ENCODE data around the gene ZFP92.
"Not testable (repeated sequence)": the region's sequence is repeated elsewhere in the genome, so short reads cannot be mapped to it uniquely, and the experiment has no call there.

The ZFP92 gene

DNA sequence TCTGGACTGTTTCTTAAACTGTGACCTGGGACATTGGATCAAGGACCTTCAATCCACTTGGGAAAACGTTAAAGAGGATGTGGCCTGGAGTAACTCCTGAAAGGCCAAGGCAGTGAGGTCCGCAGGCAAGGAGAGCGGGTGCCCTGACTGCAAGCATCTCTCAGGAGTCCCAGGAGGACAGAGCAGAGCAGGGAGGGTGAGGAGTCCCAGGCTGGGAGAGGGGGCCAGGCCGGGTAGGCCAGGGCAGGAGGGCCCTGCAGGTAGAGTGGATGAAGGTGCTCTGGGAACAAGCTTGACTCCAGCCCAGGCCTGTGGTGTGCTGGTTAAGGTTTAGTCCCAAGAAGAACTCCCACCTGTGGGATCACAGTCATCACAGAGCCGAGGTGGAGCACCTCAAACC, 23.9 kb upstream of the ZFP92 start:
- DNase-seq (ENCODE audit: low spot score), result no peak

- DNase-seq (ENCODE audit: low spot score), result no peak
Observed at GRCh38 chrX:153387987-153388721, 23.1 kb upstream of the ZFP92 start.

DNA sequence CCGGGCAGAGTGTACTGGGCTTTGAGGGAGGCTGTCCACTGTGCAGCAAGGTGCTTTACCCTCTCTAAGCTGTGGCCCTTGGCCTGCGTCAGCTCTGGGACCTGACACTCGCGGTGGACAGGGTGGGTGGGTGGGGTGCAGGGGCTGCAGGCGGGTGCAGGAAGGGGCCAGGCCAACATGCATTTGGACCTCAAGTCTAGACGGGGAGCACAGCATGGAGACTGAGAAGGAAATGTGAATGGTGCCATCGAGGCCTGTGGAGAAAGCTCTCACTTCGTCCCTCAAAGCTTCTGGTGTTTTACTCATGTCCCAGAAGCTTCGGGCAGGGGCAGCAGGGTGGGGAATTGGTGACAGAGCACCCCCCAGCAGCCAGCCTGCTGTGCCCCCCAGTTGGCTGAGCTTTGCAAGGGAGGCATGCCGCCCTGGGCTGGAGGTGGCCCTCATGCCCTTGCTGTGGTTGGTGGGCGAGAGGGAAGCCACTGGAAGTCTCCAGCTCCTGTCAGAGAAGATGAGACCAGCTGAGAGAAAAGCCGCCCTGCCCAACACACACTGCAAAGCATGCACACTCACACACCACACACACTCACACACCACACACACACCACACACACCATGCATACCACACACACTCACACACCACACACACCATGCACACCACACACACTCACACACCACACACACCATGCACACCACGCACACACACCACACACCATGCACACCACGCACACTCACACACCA, 22.4 kb upstream of the ZFP92 start:
- no peak for DNase-seq (ENCODE audit: low spot score)

GRCh38 chrX:153389460-153389768, 21.9 kb upstream of the ZFP92 start:
- not testable (repeated sequence) for DNase-seq (ENCODE audit: low spot score)

DNA sequence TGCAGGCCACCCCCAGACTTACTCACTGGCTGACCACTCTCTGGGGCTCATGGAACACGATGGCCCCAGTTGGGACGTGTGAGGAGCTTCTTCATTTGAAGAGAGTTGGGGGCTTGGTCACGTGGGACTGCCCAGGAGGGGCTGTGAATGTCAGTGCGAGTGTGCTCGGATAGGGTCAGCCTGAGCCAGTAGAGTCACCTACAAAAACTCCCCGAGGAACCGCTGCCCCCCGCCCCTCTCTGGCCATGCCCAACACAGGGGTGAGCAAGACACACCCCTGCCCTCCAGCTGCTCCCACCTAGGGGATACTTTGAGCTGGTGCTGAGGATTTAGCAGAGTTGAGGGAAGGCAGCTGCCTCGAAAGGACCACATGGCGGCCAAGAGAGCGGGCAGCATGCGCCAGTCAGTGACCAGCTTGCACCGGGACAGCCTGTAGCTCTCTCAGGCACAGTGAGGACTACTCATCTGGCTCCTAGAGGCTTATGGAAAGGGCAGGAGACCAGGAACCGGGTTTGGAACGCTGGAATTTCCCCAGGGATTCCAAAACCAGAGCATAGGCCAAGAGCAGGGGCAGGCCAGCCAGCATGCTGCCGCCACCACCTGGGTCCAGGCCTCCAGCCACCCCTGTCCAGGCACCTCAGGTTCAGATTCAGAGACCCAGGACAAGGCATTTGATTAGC, 18.5 kb upstream of the ZFP92 start:
- no peak for DNase-seq (ENCODE audit: low spot score)

DNA sequence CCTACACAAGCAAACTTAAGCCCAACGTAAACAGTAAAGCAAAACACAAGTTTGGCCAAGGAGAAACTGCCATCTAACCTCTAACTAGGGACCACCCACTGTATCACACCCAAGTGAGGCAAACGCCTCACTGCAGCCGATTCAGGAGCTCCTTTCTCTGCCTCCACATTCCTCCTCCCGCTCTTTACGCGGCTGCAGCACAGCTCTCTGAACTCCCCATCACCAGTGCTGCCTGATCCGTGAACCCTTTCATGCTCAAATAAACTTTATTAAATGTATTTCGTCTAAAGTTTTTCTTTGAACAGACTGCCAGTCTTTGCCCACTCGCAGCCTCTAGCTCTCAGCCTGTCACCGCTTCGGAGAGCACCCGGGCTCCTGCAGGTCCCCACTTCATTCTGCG, 16.7 kb upstream of the ZFP92 start:
- no peak for DNase-seq (ENCODE audit: low spot score)

- no peak for DNase-seq (ENCODE audit: low spot score)
Observed at GRCh38 chrX:153395613-153396319, 15.5 kb upstream of the ZFP92 start.

- no peak for DNase-seq (ENCODE audit: low spot score)
Observed at GRCh38 chrX:153396320-153397195, 14.7 kb upstream of the ZFP92 start.

GRCh38 chrX:153397256-153397960, 13.9 kb upstream of the ZFP92 start:
- DNase-seq (ENCODE audit: low spot score), result no peak

DNA sequence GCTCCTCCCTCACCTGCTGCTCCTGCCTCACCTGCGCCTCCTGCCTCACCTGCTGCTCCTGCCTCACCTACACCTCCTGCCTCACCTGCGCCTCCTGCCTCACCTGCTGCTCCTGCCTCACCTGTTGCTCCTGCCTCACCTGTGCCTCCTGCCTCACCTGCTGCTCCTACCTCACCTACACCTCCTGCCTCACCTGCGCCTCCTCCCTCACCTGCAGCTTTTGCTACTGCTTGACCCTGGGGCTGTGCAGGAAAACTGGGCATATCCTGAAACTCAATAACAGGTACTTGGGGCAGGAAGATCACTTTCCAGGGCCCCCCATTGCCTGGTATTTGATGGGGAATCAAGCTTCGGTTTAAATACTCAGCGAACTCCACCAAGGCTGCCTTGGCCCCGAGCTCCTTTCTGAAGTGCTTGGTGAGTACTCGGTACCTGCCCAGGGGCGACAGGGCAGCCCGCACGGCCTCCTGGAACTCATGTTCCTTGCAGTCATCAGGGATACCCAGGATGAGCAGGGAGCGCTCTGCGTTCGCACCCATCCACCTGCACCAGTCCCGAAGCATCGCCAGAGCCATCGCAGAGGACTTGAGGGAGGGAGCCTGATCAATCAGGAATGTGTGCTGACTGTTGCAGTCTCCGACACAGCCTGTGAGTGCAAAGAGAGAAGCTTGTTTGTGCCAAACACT, 12.9 kb upstream of the ZFP92 start:
- no peak for DNase-seq (ENCODE audit: low spot score)

DNA sequence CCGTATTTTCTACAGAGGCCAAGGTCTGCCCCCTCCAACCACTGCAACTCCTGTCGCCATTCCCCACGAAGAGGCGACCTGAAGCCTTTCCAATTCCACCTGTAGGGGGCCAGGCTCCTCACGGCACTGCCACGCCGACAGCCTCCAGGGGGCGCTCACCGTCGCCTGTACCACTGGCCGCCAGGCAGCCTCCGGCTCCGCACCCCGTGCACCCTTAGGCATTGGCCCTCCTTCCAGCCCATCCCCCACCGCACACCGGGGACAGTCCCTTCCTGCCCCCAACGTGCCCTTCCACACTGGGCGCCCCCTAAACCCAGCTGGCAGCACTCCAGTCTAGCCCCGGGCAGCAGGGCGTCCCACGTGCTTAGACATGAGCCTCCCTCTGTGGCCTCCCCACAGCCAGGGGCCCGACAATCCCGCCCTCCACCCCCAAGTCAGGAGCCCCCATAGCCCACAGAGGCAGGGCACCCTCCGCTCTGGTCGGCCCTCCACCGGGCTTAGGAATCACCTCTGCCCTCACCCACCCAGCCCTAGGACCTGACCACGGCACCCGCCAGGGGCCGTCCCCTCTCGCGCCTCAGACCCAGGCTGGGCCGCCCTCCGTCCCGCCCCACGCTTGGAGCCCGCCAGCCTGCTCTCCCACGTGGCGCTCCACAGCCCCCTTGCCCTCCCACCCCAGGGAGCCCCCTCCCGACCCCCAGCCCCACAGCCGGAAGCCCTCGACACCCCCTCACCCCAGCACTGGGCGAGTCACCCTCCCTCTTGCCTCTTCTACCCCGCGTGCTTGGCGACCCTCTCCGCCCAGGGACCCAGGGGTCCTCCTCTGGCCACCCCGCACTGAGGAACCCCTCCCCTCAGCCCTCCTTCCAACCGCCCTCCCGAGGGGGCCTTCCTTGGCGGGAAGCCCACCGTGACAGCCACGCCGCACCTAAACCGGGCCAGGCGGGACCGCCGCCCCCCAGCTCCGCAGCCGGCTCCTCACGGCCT, 10.8 kb upstream of the ZFP92 start:
- DNase-seq (ENCODE audit: low spot score), result peak; percentile 25

GRCh38 chrX:153401133-153401764, 10.0 kb upstream of the ZFP92 start, which contains the start of gene PNMA6E:
Gene PNMA6E (minus strand): TSS chrX:153401350. CDS start chrX:153398849, 2,501 bp downstream.
- DNase-seq (ENCODE audit: low spot score), result no peak

- DNase-seq (ENCODE audit: low spot score), result not testable (repeated sequence)
Observed at GRCh38 chrX:153404333-153404732, 6.9 kb upstream of the ZFP92 start.

DNA sequence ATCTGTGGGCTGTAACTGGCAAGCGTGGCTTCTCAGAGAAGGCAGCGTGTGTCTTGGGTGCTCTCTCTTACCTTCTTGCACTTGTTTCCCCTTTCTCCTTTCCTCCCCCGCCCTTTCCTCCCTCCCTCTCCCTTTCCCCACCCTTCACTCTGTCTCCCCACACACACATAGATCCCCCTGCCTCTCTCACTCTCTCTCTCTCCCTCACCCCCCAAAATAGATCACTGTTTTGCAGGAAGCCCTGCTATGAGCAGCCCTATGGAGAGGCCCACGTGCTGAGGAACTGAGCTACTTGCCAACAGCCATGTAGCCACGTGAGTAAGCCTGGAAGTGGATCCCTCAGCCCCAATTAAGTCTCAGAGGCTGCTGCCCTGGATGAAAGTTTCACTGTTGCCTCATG, 5.8 kb upstream of the ZFP92 start:
- DNase-seq (ENCODE audit: low spot score), result no peak

- no peak for DNase-seq (ENCODE audit: low spot score)
Observed at GRCh38 chrX:153406011-153406410, 5.3 kb upstream of the ZFP92 start.

DNA sequence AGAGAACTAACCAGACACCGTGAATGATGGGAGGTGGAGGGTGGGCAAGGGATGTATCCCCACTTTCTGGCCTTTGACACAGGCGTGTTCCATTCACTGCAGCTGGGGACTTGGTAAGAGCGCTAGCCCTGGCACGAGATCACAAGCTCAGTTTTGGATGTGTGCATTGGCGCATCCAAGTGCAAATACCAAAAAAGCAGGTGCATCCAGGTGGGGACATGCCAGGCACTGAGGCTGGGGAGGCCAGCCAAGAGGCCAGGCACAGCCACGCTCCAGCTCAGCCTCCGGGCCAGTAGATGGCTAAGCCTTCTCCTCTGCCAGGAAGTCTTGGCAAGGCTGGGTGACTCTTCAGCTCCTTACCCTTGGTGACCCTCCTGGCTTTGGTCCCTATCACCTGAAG, 4.4 kb upstream of the ZFP92 start:
- no peak for DNase-seq (ENCODE audit: low spot score)

GRCh38 chrX:153407736-153408135, 3.5 kb upstream of the ZFP92 start:
- DNase-seq (ENCODE audit: low spot score), result no peak

- no peak for DNase-seq (ENCODE audit: low spot score)
Observed at GRCh38 chrX:153408221-153408721, 3.0 kb upstream of the ZFP92 start.

Measured in hematopoietic multipotent progenitor cell treated with erythropoietin and hydrocortisone succinate and interleukin-3 and kit ligand, for 17 days (in vitro differentiated cells).